Activated naive CD8-positive, alpha-beta T cell treated with anti-CD3 and anti-CD28 coated beads for 36 hours (primary cell): Measurements from ENCODE around the gene PAX3. TPM values are rescaled to one million over a fixed set of nuclear protein-coding genes. Genes with fewer than 3 reads are reported as not detected.
"Not testable (repeated sequence)": the region's sequence is repeated elsewhere in the genome, so short reads cannot be mapped to it uniquely, and the experiment has no call there.

Source experiments
- DNase-seq: peaks from one replicate; pipeline ENCODE4 v3.0.0; 2021
- H3K27ac Mint-ChIP-seq: one replicate; pipeline ENCODE4 v1.8.0; 2022; ENCODE audit warnings: mild to moderate bottlenecking, moderate library complexity, mixed read lengths
- H3K27me3 Mint-ChIP-seq: one replicate; pipeline ENCODE4 v1.8.0; 2022; ENCODE audit warnings: mild to moderate bottlenecking, mixed read lengths
- H3K36me3 Mint-ChIP-seq: one replicate; pipeline ENCODE4 v1.8.0; 2021; ENCODE audit warnings: mild to moderate bottlenecking, mixed read lengths
- H3K4me1 Mint-ChIP-seq: one replicate; pipeline ENCODE4 v1.8.0; 2021; ENCODE audit warnings: mixed read lengths
- H3K4me3 Mint-ChIP-seq: one replicate; pipeline ENCODE4 v1.8.0; 2022; ENCODE audit warnings: mild to moderate bottlenecking, moderate library complexity, mixed read lengths
- H3K9me3 Mint-ChIP-seq: one replicate; pipeline ENCODE4 v1.8.0; 2022; ENCODE audit warnings: mixed read lengths
- total RNA-seq, 2 experiments: library from RNA; stranded (reverse); gene quantifications; one replicate each; pipeline ENCODE4 v1.2.3, GENCODE V29; 2021

The PAX3 gene
- total RNA-seq, 2 experiments from 2014 or later: not detected

DNA sequence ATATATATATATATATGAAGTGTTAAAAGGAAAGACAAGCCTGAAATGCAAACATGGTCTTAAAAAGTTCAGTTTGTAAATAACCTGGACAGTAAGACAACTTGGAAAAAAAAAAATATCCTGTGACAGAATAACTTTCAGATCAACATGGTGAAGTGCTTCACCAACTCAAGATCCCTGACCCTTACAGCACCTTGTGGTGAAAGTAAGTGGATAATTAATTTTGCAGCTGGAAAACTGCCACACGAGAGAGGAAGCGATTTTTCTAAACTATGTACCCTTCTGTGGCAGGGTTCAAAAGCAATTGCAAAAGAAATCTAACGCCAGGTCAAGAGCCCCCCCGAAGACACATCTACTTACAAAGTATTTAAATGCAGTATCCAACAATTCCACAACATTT lies 95.8 kb downstream of the PAX3 start:
- Mint-ChIP-seq H3K36me3 (no peaks in the 10 kb centered on the region), H3K9me3 (no peaks in the 10 kb centered on the region), H3K27ac (no peak overlapping the region), H3K27me3 (peaks cover 6% of the 10 kb centered on the region), H3K4me1 (no peaks in the 10 kb centered on the region), H3K4me3 (no peak overlapping the region)
- DNase-seq: no peak

DNA sequence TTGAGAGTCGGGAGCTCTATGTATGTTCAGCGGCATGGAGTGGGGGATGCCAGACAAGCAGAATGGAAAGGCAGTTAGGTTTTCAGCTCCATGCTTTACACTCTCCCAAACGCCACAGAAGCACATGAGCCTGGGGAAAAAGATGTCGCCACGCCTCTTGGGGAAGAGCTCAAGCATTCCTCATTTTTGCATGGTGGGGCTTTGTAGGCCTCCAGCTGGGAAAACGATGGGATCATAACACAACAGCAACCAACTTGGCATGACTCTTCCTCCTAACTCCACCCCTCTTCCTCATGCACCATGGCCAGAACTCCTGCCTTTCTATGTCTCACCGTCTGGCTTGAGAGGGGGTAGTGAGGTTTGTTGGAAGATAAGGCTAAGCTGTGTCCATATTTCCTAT lies 102.6 kb downstream of the PAX3 start:
- Mint-ChIP-seq H3K27ac (no peak overlapping the region), H3K9me3 (no peaks in the 10 kb centered on the region), H3K27me3 (no peaks in the 10 kb centered on the region), H3K4me3 (no peak overlapping the region), H3K4me1 (no peaks in the 10 kb centered on the region), H3K36me3 (no peaks in the 10 kb centered on the region)
- no peak for DNase-seq

DNA sequence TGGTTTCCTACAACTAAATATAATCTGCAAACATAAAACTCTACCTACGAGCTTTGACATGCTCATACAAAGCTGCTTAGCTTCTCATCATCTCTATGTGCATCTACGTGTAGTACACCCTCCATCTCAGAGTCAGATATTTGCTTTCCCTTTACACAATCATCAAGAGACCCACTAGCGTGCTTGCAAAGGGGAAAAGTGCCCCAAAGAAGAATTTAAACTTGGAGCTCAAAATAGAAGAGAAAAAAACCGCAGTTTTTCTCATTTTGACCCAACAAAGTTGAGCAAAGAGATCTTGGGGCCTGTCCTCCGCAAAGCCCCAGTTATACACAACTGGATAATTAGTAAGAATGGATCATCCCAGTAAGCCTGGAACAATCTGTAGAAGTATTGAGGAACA lies 104.1 kb downstream of the PAX3 start:
- Mint-ChIP-seq H3K9me3 (no peaks in the 10 kb centered on the region), H3K27ac (no peak overlapping the region), H3K36me3 (no peaks in the 10 kb centered on the region), H3K4me1 (no peaks in the 10 kb centered on the region), H3K27me3 (no peaks in the 10 kb centered on the region), H3K4me3 (no peak overlapping the region)
- DNase-seq: no peak

DNA sequence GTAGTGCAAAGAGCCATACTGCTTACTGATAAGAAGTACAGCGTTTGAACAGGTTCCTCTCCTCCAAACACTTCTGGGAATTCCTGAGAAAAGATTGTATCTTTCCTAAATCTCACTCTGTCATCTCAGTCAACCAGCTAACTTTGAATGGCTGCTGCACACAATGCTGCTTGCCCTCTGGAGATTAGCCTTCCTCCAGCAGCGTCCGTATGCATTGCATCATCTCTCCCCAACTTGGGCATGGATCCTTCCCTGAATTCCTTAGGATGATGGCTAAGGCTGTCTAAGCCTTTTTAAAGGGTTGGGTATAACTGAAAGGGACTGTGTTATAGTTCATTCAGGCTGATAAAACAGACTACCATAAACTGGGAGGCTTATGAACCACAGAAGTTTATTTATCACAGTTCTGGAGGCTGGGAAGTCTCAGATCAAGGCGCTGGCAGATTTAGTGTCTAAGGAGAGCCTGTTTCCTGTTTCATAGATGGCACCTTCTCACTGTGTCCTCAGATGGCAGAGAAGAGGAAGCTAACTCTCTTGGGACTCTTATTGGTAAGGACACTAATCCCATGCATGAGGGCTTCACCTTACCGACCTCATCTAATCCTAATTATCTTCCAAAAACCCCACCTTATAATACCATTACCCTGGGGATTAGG lies 105.3 kb downstream of the PAX3 start:
- Mint-ChIP-seq H3K4me1 (no peaks in the 10 kb centered on the region), H3K36me3 (no peaks in the 10 kb centered on the region), H3K27ac (no peak overlapping the region), H3K9me3 (no peaks in the 10 kb centered on the region), H3K4me3 (no peak overlapping the region), H3K27me3 (no peaks in the 10 kb centered on the region)
- DNase-seq: no peak

DNA sequence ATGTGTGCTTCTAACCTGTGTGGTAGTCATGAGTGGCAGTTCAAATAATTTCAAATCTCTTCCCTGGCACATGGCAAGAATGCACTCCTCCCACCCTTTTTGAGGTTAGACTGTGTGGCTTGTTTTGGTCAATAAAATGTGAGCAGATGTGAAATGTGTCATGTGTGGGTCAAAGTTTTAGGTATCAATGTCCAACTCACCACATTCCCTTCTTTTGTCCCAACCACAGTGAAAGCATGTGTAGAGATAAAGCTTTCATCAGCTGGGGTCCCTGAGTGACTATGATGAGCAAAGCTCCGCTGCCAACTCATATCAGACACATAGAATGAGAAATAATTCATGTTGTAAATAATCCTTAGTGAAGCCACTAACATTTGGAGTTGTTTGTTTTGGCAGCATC lies 118.2 kb downstream of the PAX3 start:
- Mint-ChIP-seq H3K4me3 (no peak overlapping the region), H3K9me3 (no peaks in the 10 kb centered on the region), H3K27me3 (no peaks in the 10 kb centered on the region), H3K36me3 (no peaks in the 10 kb centered on the region), H3K4me1 (no peaks in the 10 kb centered on the region), H3K27ac (no peak overlapping the region)
- no peak for DNase-seq

DNA sequence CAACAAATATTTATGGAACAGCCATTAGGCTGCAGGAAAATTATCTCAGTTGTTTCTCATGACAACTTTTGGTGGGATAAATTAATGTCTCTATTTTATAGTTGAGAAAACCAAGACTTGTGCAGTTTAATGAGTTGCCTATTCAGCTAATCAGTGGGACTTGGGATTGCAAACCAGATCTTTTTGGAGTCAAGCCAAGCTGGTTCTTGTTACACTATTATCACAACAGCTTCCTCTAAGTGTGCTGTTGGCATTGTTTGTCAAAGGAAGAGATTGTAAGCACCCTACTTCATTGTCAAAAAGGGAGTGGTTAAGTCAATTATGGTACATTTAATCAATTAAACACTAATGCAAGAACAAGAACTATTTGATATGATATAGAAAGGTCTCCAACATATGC lies 119.2 kb downstream of the PAX3 start:
- Mint-ChIP-seq H3K4me3 (no peak overlapping the region), H3K27ac (no peak overlapping the region), H3K4me1 (no peaks in the 10 kb centered on the region), H3K27me3 (peaks cover 1% of the 10 kb centered on the region), H3K9me3 (no peaks in the 10 kb centered on the region), H3K36me3 (no peaks in the 10 kb centered on the region)
- no peak for DNase-seq

DNA sequence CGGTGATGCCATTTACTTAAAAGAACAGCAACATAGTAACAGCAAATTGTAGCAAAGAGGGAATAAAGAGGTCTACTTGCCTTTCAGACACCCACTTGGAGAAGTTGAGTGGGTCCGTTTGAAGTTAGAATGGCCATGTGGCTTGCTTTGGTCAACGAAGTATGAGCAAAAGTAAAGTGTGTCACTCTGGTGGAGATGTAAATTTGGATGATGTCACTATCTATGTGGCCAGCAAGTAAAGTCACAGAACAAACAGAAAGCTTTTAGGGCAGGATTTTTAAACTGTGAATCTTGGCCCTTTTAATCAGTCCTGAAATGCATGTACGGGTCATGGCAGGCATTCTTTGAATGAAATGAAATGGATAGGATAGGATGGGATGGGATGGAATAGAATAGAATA lies 120.3 kb downstream of the PAX3 start:
- H3K27me3 Mint-ChIP-seq: peaks cover 4% of the 10 kb centered on the region
- no peak overlapping the region for H3K4me3 Mint-ChIP-seq
- H3K27ac Mint-ChIP-seq: no peak overlapping the region
- H3K36me3 Mint-ChIP-seq: no peaks in the 10 kb centered on the region
- H3K4me1 Mint-ChIP-seq: no peaks in the 10 kb centered on the region
- DNase-seq: no peak
- no peaks in the 10 kb centered on the region for H3K9me3 Mint-ChIP-seq

DNA sequence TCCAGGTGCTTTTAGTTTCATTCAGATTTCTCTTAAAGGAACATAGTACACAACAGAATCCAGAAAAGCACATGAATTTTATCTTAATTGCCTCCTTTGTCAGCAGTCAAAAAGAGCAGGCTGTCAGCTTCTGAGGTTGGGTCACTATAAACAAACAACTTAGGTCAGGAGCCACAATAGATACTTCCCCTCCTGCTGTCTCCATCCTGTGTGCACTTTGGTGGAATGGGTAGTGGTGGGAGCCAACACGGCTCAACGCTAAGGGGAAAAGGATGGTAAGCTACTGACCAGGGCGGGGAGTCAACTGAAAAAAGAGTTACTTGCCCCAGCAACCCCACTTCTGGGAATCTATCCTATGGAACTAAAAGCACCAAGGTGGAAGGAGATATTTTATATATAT lies 121.9 kb downstream of the PAX3 start:
- Mint-ChIP-seq H3K4me3 (no peak overlapping the region), H3K9me3 (no peaks in the 10 kb centered on the region), H3K27ac (no peak overlapping the region)

DNA sequence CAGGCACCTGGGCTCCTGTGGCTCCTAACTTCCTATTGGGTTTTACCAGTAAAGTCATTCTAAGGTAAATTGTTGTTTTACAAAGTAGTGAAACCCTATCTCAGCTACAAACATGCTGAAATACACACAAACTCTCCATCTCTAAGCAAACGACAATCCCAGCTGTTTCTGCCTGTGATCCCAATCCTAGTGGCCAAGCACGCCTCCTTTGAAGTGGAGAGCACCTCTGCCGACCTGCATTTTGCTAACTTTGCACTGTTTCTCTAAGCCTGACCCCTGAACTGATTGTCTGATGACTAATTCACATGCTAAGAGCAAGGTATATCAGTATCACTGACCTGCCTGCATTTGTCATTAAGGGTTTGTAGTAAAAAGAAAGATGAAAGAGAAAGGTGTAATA lies 124.3 kb downstream of the PAX3 start:
- Mint-ChIP-seq H3K4me3 (no peak overlapping the region), H3K27me3 (peaks cover 4% of the 10 kb centered on the region), H3K9me3 (peaks cover 4% of the 10 kb centered on the region), H3K36me3 (no peaks in the 10 kb centered on the region), H3K4me1 (no peaks in the 10 kb centered on the region), H3K27ac (no peak overlapping the region)
- DNase-seq: no peak

More for the DNA sequence above, 121.9 kb downstream of the PAX3 start:
- DNase-seq: no peak
- Mint-ChIP-seq H3K4me1 (no peaks in the 10 kb centered on the region), H3K36me3 (no peaks in the 10 kb centered on the region), H3K27me3 (peaks cover 4% of the 10 kb centered on the region)

DNA sequence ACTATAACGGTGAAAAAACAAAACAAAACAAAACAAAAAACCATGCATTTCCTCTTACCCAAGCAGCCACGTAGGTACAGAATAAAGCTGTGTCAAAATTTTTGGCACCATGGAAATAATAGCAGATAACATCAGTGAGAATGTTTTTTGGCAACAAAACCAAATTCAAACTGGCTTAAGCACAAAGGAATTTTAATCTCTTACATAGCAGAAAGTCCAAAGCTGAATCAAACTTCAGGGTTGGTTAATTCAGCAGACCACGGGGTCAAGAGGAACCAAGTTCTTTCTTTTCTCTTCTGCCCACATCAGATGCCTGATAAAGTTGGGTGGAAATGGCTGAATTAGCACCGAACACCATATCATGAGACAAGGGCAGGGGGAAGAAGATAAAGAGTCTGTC lies 129.5 kb downstream of the PAX3 start:
- no peak overlapping the region for H3K4me3 Mint-ChIP-seq
- H3K9me3 Mint-ChIP-seq: peaks cover 6% of the 10 kb centered on the region
- H3K27ac Mint-ChIP-seq: no peak overlapping the region
- no peak for DNase-seq
- peaks cover under 1% of the 10 kb centered on the region for H3K27me3 Mint-ChIP-seq
- H3K36me3 Mint-ChIP-seq: no peaks in the 10 kb centered on the region
- no peaks in the 10 kb centered on the region for H3K4me1 Mint-ChIP-seq

DNA sequence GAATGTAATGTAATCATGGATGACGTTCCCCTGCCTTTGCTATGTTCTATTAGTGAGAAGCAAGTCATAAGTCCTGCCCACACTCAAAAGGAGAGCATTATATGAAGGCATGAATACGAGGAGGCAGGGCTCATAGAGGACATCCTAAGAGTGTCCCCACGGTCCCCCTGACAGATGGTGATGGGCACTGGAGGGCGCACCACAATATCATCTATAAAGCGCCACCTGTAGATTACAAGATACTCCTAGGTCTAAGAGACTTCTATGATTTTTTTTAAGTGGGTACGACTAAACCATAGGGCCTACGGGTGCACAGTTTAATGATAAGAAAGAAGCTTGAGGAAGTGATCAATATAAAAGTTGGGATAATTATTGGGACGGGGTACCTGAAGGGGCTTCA lies 131.0 kb downstream of the PAX3 start:
- no peak overlapping the region for H3K4me3 Mint-ChIP-seq
- H3K27me3 Mint-ChIP-seq: no peaks in the 10 kb centered on the region
- no peaks in the 10 kb centered on the region for H3K4me1 Mint-ChIP-seq
- H3K36me3 Mint-ChIP-seq: no peaks in the 10 kb centered on the region
- H3K27ac Mint-ChIP-seq: no peak overlapping the region
- no peak for DNase-seq
- peaks cover 6% of the 10 kb centered on the region for H3K9me3 Mint-ChIP-seq

DNA sequence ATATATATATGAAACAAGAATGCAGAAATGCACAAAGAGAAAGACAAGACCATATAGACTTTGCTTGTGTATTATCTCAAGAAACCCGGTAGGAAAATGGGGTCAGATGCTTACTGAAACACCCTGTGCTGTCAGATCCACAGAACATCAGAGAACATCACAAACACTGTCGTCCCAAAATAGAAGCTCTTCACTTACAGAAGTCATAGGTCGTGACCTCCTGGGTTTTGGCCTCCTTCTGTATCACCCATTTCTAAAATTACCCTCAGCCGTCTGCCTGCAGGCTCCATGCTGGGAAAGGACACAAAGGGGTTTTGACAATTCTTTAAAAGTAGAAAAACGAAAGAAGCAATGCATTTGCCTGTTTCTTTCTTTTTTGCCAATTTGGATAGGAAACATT lies 137.9 kb downstream of the PAX3 start:
- H3K9me3 Mint-ChIP-seq: no peaks in the 10 kb centered on the region
- no peak overlapping the region for H3K4me3 Mint-ChIP-seq
- H3K27me3 Mint-ChIP-seq: no peaks in the 10 kb centered on the region
- no peaks in the 10 kb centered on the region for H3K36me3 Mint-ChIP-seq
- DNase-seq: no peak
- H3K27ac Mint-ChIP-seq: no peak overlapping the region
- H3K4me1 Mint-ChIP-seq: no peaks in the 10 kb centered on the region

DNA sequence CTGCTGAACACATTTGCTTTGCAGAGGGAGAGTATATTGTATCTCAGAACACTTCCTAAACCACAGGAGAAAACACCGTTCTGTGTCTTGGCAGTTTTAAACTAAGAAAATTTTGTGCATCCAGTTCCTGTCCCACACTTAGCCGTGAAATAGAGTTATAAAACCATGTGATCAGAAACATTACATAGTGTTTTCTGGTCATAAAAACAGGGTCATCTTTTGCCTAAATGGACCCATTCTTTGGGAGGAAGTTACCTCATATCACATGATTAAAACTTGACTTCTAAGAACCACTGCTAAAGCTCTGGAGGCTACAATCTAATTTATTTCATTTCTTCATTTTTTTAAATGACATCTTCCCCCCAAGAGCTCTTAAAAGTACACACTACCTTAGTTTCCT lies 138.7 kb downstream of the PAX3 start:
- Mint-ChIP-seq H3K36me3 (no peaks in the 10 kb centered on the region), H3K9me3 (no peaks in the 10 kb centered on the region), H3K27ac (no peak overlapping the region), H3K4me3 (no peak overlapping the region), H3K4me1 (no peaks in the 10 kb centered on the region), H3K27me3 (no peaks in the 10 kb centered on the region)
- no peak for DNase-seq

DNA sequence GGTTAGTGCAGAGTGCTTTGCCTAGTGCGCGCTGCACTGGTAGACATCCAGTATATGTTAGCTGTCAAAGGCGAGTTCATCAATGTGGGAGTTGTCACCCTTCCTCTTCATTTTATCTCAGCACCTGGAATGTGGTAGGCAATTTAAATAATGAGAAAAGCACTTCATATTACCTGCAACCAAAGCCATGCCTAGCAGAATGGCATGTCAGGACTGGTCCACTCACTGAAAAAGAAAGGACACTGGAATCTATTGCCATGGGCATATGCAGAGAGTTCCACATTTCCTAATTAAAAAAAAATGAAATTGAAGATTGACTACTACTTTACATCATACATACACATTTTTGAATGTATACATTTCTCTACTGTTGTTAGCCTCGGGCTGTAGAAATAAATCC lies 139.6 kb downstream of the PAX3 start:
- no peak overlapping the region for H3K4me3 Mint-ChIP-seq
- no peaks in the 10 kb centered on the region for H3K27me3 Mint-ChIP-seq
- no peaks in the 10 kb centered on the region for H3K9me3 Mint-ChIP-seq
- no peaks in the 10 kb centered on the region for H3K36me3 Mint-ChIP-seq
- H3K27ac Mint-ChIP-seq: no peak overlapping the region
- DNase-seq: no peak
- no peaks in the 10 kb centered on the region for H3K4me1 Mint-ChIP-seq

DNA sequence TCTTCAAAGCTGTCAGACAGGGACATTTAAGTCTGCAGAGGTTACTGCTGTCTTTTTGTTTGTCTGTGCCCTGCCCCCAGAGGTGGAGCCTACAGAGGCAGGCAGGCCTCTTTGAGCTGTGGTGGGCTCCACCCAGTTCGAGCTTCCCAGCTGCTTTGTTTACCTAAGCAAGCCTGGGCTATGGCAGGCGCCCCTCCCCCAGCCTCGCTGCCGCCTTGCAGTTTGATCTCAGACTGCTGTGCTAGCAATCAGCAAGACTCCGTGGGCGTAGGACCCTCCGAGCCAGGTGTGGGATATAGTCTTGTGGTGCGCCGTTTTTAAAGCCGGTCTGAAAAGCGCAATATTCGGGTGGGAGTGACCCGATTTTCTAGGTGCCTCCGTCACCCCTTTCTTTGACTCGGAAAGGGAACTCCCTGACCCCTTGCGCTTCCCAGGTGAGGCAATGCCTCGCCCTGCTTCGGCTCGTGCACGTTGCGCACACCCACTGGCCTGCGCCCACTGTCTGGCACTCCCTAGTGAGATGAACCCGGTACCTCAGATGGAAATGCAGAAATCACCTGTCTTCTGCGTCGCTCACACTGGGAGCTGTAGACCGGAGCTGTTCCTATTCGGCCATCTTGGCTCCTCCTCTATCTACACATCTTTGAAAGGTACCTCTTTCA lies 143.7 kb downstream of the PAX3 start:
- H3K4me1 Mint-ChIP-seq, H3K36me3 Mint-ChIP-seq, H3K9me3 Mint-ChIP-seq, H3K4me3 Mint-ChIP-seq, H3K27me3 Mint-ChIP-seq, H3K27ac Mint-ChIP-seq, DNase-seq: not testable (repeated sequence)
